Tibial artery (tissue), 4 donors: Measurements from ENCODE around the gene PHLDA1.
"Not testable (repeated sequence)": the region's sequence is repeated elsewhere in the genome, so short reads cannot be mapped to it uniquely, and the experiment has no call there.

ENCODE experiments used
- DNase-seq, 2 donors: peaks; one replicate each; pipeline ENCODE4 v3.0.0-alpha.2; 2019
- H3K27ac ChIP-seq, 2 donors: fragments of 200-600 bp; sonication (generic) in 1 of 2; 1 replicate in 1 of 2; 2 replicates in 1 of 2; pipeline ENCODE4 v1.5.1; 2018 to 2019; ENCODE audit warnings: mild to moderate bottlenecking in 1 of 2
- H3K27me3 ChIP-seq, 2 donors: fragments of 200-600 bp; sonication (generic) in 1 of 2; one replicate each; pipeline versions ENCODE4 v1.5.1 to v1.6.0; 2016 to 2019
- H3K36me3 ChIP-seq, 3 donors: fragments of 200-600 bp; sonication (generic) in 2 of 3; one replicate each; pipeline ENCODE4 v1.5.1; 2016 to 2019; ENCODE audit warnings: mild to moderate bottlenecking in 2 of 3
- H3K4me1 ChIP-seq, 4 donors: fragments of 200-600 bp; sonication (generic) in 2 of 4; 1 replicate in 3 of 4; 2 replicates in 1 of 4; pipeline ENCODE4 v1.5.1; 2016 to 2019
- H3K4me3 ChIP-seq, 2 donors: fragments of 200-600 bp; sonication (generic) in 1 of 2; 1 replicate in 1 of 2; 2 replicates in 1 of 2; pipeline ENCODE4 v1.5.1; 2018 to 2019; ENCODE audit warnings: mild to moderate bottlenecking in 2 of 2
- H3K9me3 ChIP-seq, 3 donors: fragments of 200-600 bp; sonication (generic) in 1 of 3; one replicate each; pipeline ENCODE4 v1.5.1; 2016 to 2019
- intact Hi-C: fragments of 100-400 bp; cut with DNase I; formaldehyde crosslinking; loops from one replicate; pipeline ENCODE4 v1.15.0; 2023; ENCODE audit warnings: low total_unique reads
- TF ChIP-seq, protein P1 (sequence below), 2 experiments: fragments of 200-600 bp in 1 of 2; fragments of 450-650 bp in 1 of 2; IDR thresholded peaks; one replicate each; pipeline ENCODE4 v1.5.1; 2017 to 2019; ENCODE audit warnings: antibody characterized with exemption in 2 of 2, mild to moderate bottlenecking in 1 of 2, moderate library complexity in 1 of 2

The PHLDA1 gene

DNA sequence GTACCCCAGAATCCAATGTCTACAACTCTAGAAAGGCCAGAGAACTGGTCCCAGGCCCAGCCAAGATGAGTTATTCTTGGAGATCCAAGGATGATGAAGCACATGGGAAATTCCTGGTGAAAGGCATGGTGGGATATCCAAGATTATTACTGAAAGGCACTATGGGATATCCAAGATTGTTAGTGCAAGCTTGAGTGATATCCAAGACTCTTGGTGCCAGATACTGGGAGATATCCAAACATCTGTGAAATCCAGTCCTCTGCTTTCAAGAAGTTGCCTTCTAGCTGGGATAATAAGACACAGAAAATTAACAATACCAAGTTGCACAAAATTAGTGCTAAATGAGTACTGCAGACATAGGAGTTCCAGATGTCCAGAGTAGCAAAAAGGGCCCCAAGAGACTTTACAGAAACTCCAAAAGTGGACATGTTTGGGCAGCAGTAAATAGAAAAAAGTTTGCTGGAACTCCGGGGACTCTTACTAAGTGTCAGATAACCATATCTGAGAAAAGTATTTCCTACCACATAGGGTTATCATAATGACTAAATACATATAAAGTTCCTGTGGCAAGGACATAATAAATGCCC, 34.6 kb downstream of the PHLDA1 start:
- H3K27ac ChIP-seq = no peak overlapping the region
- TF ChIP-seq, protein P1, sequence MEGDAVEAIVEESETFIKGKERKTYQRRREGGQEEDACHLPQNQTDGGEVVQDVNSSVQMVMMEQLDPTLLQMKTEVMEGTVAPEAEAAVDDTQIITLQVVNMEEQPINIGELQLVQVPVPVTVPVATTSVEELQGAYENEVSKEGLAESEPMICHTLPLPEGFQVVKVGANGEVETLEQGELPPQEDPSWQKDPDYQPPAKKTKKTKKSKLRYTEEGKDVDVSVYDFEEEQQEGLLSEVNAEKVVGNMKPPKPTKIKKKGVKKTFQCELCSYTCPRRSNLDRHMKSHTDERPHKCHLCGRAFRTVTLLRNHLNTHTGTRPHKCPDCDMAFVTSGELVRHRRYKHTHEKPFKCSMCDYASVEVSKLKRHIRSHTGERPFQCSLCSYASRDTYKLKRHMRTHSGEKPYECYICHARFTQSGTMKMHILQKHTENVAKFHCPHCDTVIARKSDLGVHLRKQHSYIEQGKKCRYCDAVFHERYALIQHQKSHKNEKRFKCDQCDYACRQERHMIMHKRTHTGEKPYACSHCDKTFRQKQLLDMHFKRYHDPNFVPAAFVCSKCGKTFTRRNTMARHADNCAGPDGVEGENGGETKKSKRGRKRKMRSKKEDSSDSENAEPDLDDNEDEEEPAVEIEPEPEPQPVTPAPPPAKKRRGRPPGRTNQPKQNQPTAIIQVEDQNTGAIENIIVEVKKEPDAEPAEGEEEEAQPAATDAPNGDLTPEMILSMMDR (IDR thresholded peaks at IDR 0.05) = no peak
- H3K4me1 ChIP-seq = peaks cover 0 to 9% (median 0%) of the 10 kb centered on the region in 4 donors
- H3K27me3 ChIP-seq = no peaks in the 10 kb centered on the region
- no peaks in the 10 kb centered on the region for H3K9me3 ChIP-seq
- DNase-seq = no peak
- intact Hi-C loops = no loop called here
- H3K36me3 ChIP-seq = no peaks in the 10 kb centered on the region
- no peak overlapping the region for H3K4me3 ChIP-seq

DNA sequence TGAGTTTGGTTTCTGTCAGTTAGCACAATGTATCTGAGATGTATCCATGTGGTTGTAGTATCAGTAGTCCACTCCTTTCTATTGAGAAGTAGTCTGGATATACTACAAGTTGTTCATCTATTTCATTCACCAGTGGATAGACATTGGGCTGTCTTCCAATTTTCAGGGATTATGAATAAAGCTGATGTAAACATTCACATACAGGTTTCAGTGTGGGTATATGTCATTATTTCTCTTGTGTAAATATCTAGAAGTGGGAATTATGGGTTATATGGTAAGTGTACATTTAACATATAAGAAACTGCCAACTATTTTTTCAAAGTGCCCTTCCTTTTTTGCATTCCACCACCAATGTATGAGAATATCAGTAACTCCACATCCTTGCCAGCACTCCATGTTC, 35.9 kb downstream of the PHLDA1 start:
- Histone ChIP-seq H3K4me3 (no peak overlapping the region), H3K27ac (no peak overlapping the region), H3K4me1 (peaks cover 0 to 9% (median 0%) of the 10 kb centered on the region in 4 donors), H3K9me3 (no peaks in the 10 kb centered on the region), H3K27me3 (no peaks in the 10 kb centered on the region), H3K36me3 (no peaks in the 10 kb centered on the region)
- TF ChIP-seq, protein P1 (IDR thresholded peaks at IDR 0.05) = no peak
- intact Hi-C loops = no loop called here
- no peak for DNase-seq

DNA sequence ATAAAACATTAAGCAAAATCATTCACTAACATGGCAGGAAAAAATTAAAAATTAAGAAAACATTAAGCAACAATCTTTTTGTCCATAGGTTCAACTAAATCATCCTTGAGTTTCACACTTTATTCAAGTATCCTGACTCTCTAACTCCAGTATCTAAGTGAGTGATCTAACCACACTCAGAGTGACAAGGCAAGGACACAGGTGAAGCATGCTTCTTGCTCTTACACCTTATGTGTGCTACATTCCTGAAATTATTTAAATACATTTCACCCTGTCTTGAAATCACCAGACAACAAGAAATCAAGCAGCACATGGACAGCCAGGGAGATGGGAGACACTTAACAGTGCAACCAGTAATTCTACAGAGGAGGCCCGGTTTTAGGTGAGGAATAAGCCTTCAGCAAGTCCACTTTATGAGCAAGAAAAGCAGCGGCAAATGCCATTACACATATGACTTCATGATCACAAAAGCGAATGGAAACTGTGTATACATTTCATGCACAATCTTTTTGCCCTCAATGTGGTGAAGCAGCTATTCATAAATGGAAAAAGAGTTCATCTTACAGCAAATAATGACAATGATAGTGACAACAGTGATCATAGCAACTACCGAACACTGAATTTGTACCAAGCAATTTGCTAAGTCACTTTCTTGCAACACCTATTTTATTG, 37.4 kb downstream of the PHLDA1 start:
- Histone ChIP-seq H3K4me1 (peaks cover 0 to 9% (median 0%) of the 10 kb centered on the region in 4 donors), H3K36me3 (no peaks in the 10 kb centered on the region), H3K27ac (no peak overlapping the region), H3K9me3 (no peaks in the 10 kb centered on the region), H3K27me3 (no peaks in the 10 kb centered on the region), H3K4me3 (no peak overlapping the region)
- TF ChIP-seq, protein P1 (IDR thresholded peaks at IDR 0.05) = no peak
- DNase-seq = no peak
- intact Hi-C loops = no loop called here

DNA sequence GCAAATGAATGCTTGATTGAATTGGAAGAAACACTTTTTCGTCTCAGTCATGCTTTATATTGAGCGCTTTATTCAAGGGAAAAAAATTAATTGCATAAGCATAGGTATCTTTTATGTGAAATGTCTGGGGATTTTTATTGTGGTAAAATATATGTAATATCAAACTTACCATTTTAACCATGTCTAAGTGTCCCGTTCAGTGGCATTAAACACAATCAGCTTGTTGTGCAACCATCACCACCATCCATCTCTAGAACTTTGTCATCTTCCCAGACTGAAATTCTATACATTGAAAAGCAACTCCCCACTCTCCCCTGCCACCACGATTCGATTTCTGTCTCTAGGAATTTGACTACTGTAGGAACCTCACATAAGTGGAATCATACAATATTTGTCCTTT, 39.8 kb downstream of the PHLDA1 start:
- intact Hi-C loops = no loop called here
- H3K27me3 ChIP-seq = no peaks in the 10 kb centered on the region
- H3K4me1 ChIP-seq = peaks cover 0 to 2% (median 0%) of the 10 kb centered on the region in 4 donors
- H3K27ac ChIP-seq = no peak overlapping the region
- no peaks in the 10 kb centered on the region for H3K36me3 ChIP-seq
- TF ChIP-seq, protein P1 (IDR thresholded peaks at IDR 0.05) = no peak
- H3K9me3 ChIP-seq = no peaks in the 10 kb centered on the region
- no peak for DNase-seq
- no peak overlapping the region for H3K4me3 ChIP-seq

- Histone ChIP-seq H3K27me3 (no peaks in the 10 kb centered on the region), H3K4me3 (no peak overlapping the region), H3K9me3 (no peaks in the 10 kb centered on the region), H3K27ac (no peak overlapping the region), H3K36me3 (no peaks in the 10 kb centered on the region), H3K4me1 (no peaks in the 10 kb centered on the region)
- TF ChIP-seq, protein P1 (IDR thresholded peaks at IDR 0.05) = no peak
- intact Hi-C loops = no loop called here
- DNase-seq = no peak
Measured at GRCh38 chr12:75990189-75990912, 41.2 kb downstream of the PHLDA1 start.

GRCh38 chr12:75987709-75988108, 43.9 kb downstream of the PHLDA1 start:
- intact Hi-C loops, H3K4me3 ChIP-seq, H3K27me3 ChIP-seq, H3K36me3 ChIP-seq, DNase-seq, H3K4me1 ChIP-seq, H3K27ac ChIP-seq, H3K9me3 ChIP-seq: not testable (repeated sequence)
